AG09309 (cell line): ENCODE results near the gene OBP2B.
"Not testable (repeated sequence)": the region's sequence is repeated elsewhere in the genome, so short reads cannot be mapped to it uniquely, and the experiment has no call there.

Experiments
- DNase-seq: peaks from one replicate; pipeline ENCODE4 v3.0.0-alpha.2; 2010; ENCODE audit warnings: low read depth
- H3K4me3 ChIP-seq: 2 replicates; pipeline ENCODE4 v1.5.1; 2011; ENCODE audit warnings: mild to moderate bottlenecking, low read depth, low read length, moderate library complexity; ENCODE audit not compliant: control insufficient read depth
- TF ChIP-seq, protein P1 (sequence below): IDR thresholded peaks from 2 replicates; pipeline ENCODE4 v1.5.1; 2011; ENCODE audit warnings: mild to moderate bottlenecking, low read depth, low read length, inconsistent platforms; ENCODE audit not compliant: insufficient read depth, control insufficient read depth; ENCODE audit errors: missing control alignments

Gene OBP2B

DNA sequence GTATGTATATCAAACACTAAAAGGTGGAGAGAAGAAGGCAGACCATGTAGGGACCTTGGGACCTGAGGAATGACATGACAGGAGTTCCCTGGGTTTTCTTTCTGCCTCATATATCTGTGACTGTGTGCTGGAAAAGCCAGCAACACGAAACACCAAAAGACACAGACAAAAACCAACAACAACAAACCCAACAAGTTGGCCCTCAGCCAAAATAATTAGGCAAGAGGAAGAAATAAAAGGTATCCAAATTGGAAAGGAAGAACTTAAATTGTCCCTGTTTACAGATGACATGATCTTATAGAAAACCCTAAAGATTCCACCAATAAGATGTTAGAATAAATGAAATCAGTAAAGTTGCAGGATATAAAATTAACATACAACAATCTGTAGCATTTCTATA, 44.2 kb upstream of the OBP2B start:
- H3K4me3 ChIP-seq, result no peak overlapping the region
- no peak for DNase-seq
- TF ChIP-seq, protein P1, sequence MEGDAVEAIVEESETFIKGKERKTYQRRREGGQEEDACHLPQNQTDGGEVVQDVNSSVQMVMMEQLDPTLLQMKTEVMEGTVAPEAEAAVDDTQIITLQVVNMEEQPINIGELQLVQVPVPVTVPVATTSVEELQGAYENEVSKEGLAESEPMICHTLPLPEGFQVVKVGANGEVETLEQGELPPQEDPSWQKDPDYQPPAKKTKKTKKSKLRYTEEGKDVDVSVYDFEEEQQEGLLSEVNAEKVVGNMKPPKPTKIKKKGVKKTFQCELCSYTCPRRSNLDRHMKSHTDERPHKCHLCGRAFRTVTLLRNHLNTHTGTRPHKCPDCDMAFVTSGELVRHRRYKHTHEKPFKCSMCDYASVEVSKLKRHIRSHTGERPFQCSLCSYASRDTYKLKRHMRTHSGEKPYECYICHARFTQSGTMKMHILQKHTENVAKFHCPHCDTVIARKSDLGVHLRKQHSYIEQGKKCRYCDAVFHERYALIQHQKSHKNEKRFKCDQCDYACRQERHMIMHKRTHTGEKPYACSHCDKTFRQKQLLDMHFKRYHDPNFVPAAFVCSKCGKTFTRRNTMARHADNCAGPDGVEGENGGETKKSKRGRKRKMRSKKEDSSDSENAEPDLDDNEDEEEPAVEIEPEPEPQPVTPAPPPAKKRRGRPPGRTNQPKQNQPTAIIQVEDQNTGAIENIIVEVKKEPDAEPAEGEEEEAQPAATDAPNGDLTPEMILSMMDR, result no peak

DNA sequence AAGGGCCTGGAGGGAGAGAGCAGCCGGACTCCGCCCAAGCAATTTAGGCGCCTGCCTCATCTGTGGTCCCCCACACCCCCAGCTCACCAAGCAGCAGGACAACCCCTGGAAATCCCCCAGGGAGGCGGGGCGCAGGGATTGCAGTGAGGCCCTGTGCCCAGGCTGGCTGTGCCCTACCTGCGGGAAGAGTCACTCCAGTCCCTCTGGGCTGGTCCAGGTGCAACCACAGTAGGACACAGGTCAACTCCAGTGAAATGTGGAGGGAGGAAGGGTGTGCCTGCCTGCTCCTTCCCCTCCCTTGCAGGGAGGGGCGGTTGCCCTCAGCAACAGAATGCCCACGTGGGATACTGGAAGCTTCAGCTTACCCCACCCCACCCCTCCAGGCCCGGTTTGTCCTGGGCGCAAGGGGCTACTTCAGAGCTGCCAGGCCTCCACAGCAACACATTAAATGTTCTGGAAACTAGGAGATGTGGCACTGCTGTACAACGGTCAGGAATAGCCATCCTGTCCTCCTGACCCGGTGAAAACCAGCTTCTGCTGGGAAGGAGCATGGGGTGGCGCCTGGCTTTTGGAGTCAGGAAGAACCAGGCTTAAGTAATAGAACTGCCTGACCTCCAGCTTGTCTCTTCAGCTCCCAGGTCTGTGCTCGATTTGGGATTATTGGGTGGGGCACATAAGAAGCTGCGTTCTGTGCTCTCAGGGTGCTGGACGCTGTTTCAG, 43.4 kb upstream of the OBP2B start:
- H3K4me3 ChIP-seq, result no peak overlapping the region
- TF ChIP-seq, protein P1, result no peak
- no peak for DNase-seq

DNA sequence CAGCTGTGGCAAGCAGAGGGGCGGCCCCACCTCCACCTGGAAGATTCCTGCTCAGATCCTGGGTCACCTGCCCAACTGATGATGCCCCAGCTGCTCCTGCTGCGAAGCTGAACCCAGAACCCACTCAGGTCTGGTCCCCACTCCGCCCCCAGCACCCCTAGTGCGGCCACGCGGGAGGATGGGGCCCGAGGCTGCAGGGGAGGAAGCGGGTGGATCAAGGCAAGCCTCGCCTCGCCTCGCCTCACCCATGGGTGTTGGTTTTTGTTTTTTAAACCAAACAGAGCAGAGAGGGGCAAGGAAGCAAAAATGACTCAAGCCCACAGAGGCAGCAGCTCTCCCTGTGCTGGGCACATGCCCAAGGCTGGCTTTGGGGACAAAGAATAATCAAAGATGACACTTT, 42.7 kb upstream of the OBP2B start:
- TF ChIP-seq, protein P1, result no peak
- no peak overlapping the region for H3K4me3 ChIP-seq
- no peak for DNase-seq

DNA sequence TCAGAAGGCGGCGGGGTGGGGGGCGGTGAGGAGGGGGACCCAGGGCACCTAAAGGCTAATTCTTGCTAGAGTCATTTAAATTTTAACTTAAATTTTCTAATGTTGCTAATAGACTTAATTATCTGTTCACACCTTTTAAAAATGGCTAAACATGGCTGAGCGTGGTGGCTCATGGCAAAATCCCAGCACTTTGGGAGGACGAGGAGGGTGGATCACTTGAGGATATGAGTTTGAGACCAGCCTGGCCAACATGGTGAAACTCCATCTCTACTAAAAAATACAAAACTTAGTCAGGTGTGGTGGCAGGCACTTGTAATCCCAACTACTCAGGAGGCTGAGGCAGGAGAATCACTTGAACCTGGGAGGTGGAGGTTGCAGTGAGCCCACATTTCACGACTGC, 42.2 kb upstream of the OBP2B start:
- DNase-seq, H3K4me3 ChIP-seq: not testable (repeated sequence)

DNA sequence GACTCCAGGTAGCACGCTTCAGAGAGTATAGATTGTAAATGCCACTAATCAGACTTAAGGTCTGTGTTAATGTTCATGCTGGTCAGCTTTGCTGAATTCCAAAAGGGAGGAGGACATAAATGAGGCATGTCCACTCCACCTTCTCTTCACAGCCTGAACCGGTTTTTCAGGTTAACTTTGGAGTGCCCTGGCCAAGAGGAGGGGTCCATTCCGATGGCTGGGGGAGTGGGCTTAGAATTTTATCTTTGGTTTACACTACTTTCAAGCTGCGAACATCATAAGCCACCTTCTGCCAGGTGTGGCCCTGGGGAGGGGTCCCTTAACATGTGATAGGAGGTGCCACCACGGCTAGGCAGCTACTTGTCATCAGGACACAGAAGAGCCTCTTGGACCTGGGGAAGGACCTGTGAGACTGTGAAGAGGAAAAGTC, 41.7 kb upstream of the OBP2B start:
- H3K4me3 ChIP-seq, result no peak overlapping the region
- TF ChIP-seq, protein P1, result no peak
- no peak for DNase-seq

DNA sequence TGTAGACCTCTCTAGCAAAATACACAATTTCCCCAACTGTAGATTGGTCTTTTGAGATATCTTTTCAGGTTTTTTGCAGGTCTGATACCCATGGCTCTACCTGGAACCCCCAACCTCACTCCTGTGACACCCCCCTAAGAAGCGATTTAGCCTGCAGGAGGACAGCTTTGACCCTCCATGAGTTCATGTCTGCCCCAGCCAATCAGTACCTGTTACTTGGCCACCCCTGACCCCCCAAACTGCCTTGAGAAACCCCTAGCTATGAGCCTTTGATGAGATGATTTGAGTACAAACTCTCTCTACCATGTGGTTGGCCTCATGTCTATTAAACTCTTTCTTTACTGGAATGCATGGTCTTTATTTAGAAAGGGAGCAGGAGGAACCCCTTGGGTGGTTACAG, 40.3 kb upstream of the OBP2B start:
- no peak overlapping the region for H3K4me3 ChIP-seq
- no peak for DNase-seq

DNA sequence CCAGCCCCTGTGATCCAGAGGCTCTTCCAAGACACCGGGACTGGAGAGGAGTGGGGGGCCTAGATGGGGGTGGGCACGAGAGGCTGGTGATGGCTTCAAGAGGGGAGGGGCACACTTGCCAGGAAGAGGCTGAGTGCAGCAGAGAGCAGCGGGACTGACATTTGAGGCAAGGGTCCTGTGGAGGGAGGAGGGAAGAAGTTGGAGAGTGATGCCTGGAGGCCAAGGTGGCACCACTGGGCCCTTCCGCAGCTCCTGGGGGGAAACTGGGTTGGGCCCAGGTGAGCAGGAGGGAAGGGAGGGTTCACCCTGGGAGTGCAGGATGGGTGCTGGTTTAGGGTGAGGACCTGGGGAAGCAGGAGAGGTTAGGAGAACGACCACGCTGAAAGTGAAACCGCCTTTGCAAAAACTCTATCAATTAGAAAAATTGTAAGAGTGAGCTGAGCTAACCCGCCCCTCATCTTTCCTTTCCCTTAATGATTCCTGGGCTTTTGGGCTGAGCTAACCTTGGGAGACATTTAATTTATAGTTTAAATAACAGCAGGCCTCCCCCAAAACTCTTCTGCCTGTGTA, 39.8 kb upstream of the OBP2B start:
- no peak for DNase-seq
- H3K4me3 ChIP-seq, result no peak overlapping the region

More for the DNA sequence above, 40.3 kb upstream of the OBP2B start:
- TF ChIP-seq, protein P1, result no peak

More for the DNA sequence above, 39.8 kb upstream of the OBP2B start:
- TF ChIP-seq, protein P1, result no peak
